ENCODE measurements around the gene ASPM. TPM values are rescaled to one million over a fixed set of nuclear protein-coding genes. Genes with fewer than 3 reads are reported as not detected.

Gene ASPM
- total and polyA plus RNA-seq, 2 donors (not counting 1 experiment from before 2014, with no cell fraction given) = 0.13 to 0.27 TPM

- intact Hi-C loops (cut with micrococcal nuclease) = no loop called here
- Histone ChIP-seq H2AFZ (ENCODE audit: insufficient read depth, low read depth, low read length, poor library complexity, severe bottlenecking) (no peak overlapping the region), H3K79me2 (ENCODE audit: control insufficient read depth, insufficient read depth, low read length) (no peaks in the 10 kb centered on the region), H3K9me3 (ENCODE audit: control extremely low read depth in 1 of 3, control insufficient read depth in 2 of 3, insufficient read depth in 1 of 3, low read length in 2 of 3) (no peaks in the 10 kb centered on the region), H3K27ac (ENCODE audit: low read length in 2 of 2) (no peak overlapping the region), H3K4me1 (ENCODE audit: control insufficient read depth in 2 of 2, insufficient read depth in 2 of 2, low read length in 2 of 2) (no peaks in the 10 kb centered on the region), H4K20me1 (ENCODE audit: control insufficient read depth, insufficient read depth, low read length, poor library complexity, severe bottlenecking) (no peaks in the 10 kb centered on the region), H3K27me3 (replicated peaks in 1 of 4; ENCODE audit: control extremely low read depth in 1 of 4, control insufficient read depth in 3 of 4, insufficient read depth in 4 of 4, low read length in 3 of 4) (no peaks in the 10 kb centered on the region), H3K9ac (ENCODE audit: low read length) (no peak overlapping the region), H3K4me2 (replicated peaks; ENCODE audit: low read depth, low read length, poor library complexity, severe bottlenecking) (no peak overlapping the region), H3K4me3 (ENCODE audit: control extremely low read depth in 1 of 5, extremely low read depth in 1 of 5, insufficient read depth in 1 of 5, low read depth in 2 of 5, low read length in 4 of 5) (no peak overlapping the region), H3K36me3 (replicated peaks in 1 of 2; ENCODE audit: control extremely low read depth in 1 of 2, control insufficient read depth in 1 of 2, extremely low read depth in 1 of 2, insufficient read depth in 2 of 2, low read length in 1 of 2) (no peaks in the 10 kb centered on the region)
- no peak for DNase-seq
- Mint-ChIP-seq H3K4me1 (no peaks in the 10 kb centered on the region), H3K4me3 (no peak overlapping the region), H3K9me3 (ENCODE audit: insufficient read depth) (no peaks in the 10 kb centered on the region), H3K27me3 (no peaks in the 10 kb centered on the region), H3K27ac (no peak overlapping the region)
- TF ChIP-seq CTCF (IDR thresholded peaks at IDR 0.05) (no peak), EZH2 (IDR thresholded peaks at IDR 0.05; ENCODE audit: borderline replicate concordance, insufficient read depth, low read depth, low read length, poor library complexity, severe bottlenecking) (no peak)
- ChIA-PET POLR2A (no interaction called here), CTCF (interaction anchor here (1.1 kb wide), 1 partner anchor 10 kb away, joined by 3 read pairs; no protein-coding TSS in a partner anchor)
- 96% methylated on average over 3 of the region's 3 CpGs for WGBS (ENCODE audit: insufficient coverage)
- no peak for ATAC-seq (ENCODE audit: low read depth)
Measured at GRCh38 chr1:197126691-197127090, 19.8 kb downstream of the ASPM start.

GRCh38 chr1:197124376-197124775 lies 22.1 kb downstream of the ASPM start:
- Histone ChIP-seq H3K27ac (ENCODE audit: low read length in 2 of 2) (no peak overlapping the region), H3K4me1 (ENCODE audit: control insufficient read depth in 2 of 2, insufficient read depth in 2 of 2, low read length in 2 of 2) (no peaks in the 10 kb centered on the region), H3K9ac (ENCODE audit: low read length) (no peak overlapping the region), H3K4me2 (replicated peaks; ENCODE audit: low read depth, low read length, poor library complexity, severe bottlenecking) (no peak overlapping the region), H3K27me3 (replicated peaks in 1 of 4; ENCODE audit: control extremely low read depth in 1 of 4, control insufficient read depth in 3 of 4, insufficient read depth in 4 of 4, low read length in 3 of 4) (no peaks in the 10 kb centered on the region), H3K36me3 (replicated peaks in 1 of 2; ENCODE audit: control extremely low read depth in 1 of 2, control insufficient read depth in 1 of 2, extremely low read depth in 1 of 2, insufficient read depth in 2 of 2, low read length in 1 of 2) (peaks cover 0 to 1% of the 10 kb centered on the region in 2 experiments), H2AFZ (ENCODE audit: insufficient read depth, low read depth, low read length, poor library complexity, severe bottlenecking) (peak overlapping the region; percentile 46), H3K4me3 (ENCODE audit: control extremely low read depth in 1 of 5, extremely low read depth in 1 of 5, insufficient read depth in 1 of 5, low read depth in 2 of 5, low read length in 4 of 5) (no peak overlapping the region), H4K20me1 (ENCODE audit: control insufficient read depth, insufficient read depth, low read length, poor library complexity, severe bottlenecking) (no peaks in the 10 kb centered on the region), H3K9me3 (ENCODE audit: control extremely low read depth in 1 of 3, control insufficient read depth in 2 of 3, insufficient read depth in 1 of 3, low read length in 2 of 3) (no peaks in the 10 kb centered on the region), H3K79me2 (ENCODE audit: control insufficient read depth, insufficient read depth, low read length) (no peaks in the 10 kb centered on the region)
- H3K27ac Mint-ChIP-seq = no peak overlapping the region
- H3K9me3 Mint-ChIP-seq (ENCODE audit: insufficient read depth) = no peaks in the 10 kb centered on the region
- ATAC-seq (ENCODE audit: low read depth) (no peak), DNase-seq (no peak)
- no peak for TF ChIP-seq CTCF (IDR thresholded peaks at IDR 0.05)
- TF ChIP-seq EZH2 (IDR thresholded peaks at IDR 0.05; ENCODE audit: borderline replicate concordance, insufficient read depth, low read depth, low read length, poor library complexity, severe bottlenecking) = no peak
- no peaks in the 10 kb centered on the region for H3K4me1 Mint-ChIP-seq
- ChIA-PET CTCF (no interaction called here), POLR2A (no interaction called here)
- no CpG with 5 or more reads among the region's 1 CpG for WGBS (ENCODE audit: insufficient coverage)
- no peaks in the 10 kb centered on the region for H3K27me3 Mint-ChIP-seq
- intact Hi-C loops (cut with micrococcal nuclease) = no loop called here
- no peak overlapping the region for H3K4me3 Mint-ChIP-seq

Data from B cell (primary cell).